Endothelial cell of umbilical vein (primary cell): Measurements from ENCODE around the gene BCAS4. TPM values are rescaled to one million over a fixed set of nuclear protein-coding genes. Genes with fewer than 3 reads are reported as not detected.
"Not testable (repeated sequence)": the region's sequence is repeated elsewhere in the genome, so short reads cannot be mapped to it uniquely, and the experiment has no call there.

Experiments used
- BruUV-seq: library from RNA; stranded (reverse); fragments of 400-500 nt; replicated peaks from 2 replicates; lab custom pipeline; 2021; lab: Mats Ljungman, UMichigan
- CTCF ChIA-PET: fragments of 300-600, 350-600 bp; sonication (Branson Sonifier 250); formaldehyde crosslinking; loops from one replicate; lab custom pipeline; 2021; ENCODE audit warnings: antibody characterized with exemption, inconsistent platforms; lab: Charles Lee
- POLR2A ChIA-PET: fragments of 300-600, 350-600 bp; sonication (Branson Sonifier 250); formaldehyde crosslinking; loops from one replicate; lab custom pipeline; 2021; ENCODE audit warnings: antibody characterized with exemption, inconsistent platforms; lab: Charles Lee
- DNase-seq: peaks from one replicate; pipeline ENCODE4 v3.0.0-alpha.2; 2011; ENCODE audit warnings: low read depth, low spot score
- FAIRE-seq: peaks from 2 replicates; lab custom pipeline; 2011; peaks lifted over from hg19 to GRCh38; lab: Jason Lieb, UNC
- H2AFZ ChIP-seq: 2 replicates; pipeline ENCODE4 v1.6.0; 2012; ENCODE audit warnings: low read depth, low read length, control low read depth, inconsistent platforms
- H3K27ac ChIP-seq: 2 replicates; pipeline ENCODE4 v1.5.1; 2011; ENCODE audit warnings: low read depth, mild to moderate bottlenecking, control low read depth, low read length, moderate library complexity; ENCODE audit not compliant: insufficient read depth
- H3K27me3 ChIP-seq, 2 experiments: 2 replicates each; pipeline versions ENCODE4 v1.6.0 to v1.6.1; 2011; ENCODE audit warnings: low read length in 2 of 2, mixed read lengths in 1 of 2; ENCODE audit not compliant: control insufficient read depth in 2 of 2, insufficient read depth in 2 of 2
- H3K36me3 ChIP-seq, 2 experiments: 2 replicates in 1 of 2; 3 replicates in 1 of 2; pipeline ENCODE4 v1.5.1; 2011; ENCODE audit warnings: low read length in 2 of 2, mild to moderate bottlenecking in 1 of 2, moderate library complexity in 1 of 2; ENCODE audit not compliant: control insufficient read depth in 2 of 2, insufficient read depth in 2 of 2; ENCODE audit errors: extremely low read depth in 1 of 2
- H3K4me1 ChIP-seq: 3 replicates; pipeline ENCODE4 v1.5.1; 2011; ENCODE audit warnings: mild to moderate bottlenecking, low read length; ENCODE audit not compliant: control insufficient read depth, insufficient read depth; ENCODE audit errors: extremely low read depth
- H3K4me2 ChIP-seq: 2 replicates; pipeline ENCODE4 v1.6.1; 2011; ENCODE audit warnings: low read length, control low read depth, mixed read lengths; ENCODE audit not compliant: insufficient read depth
- H3K4me3 ChIP-seq, 3 experiments: fragments of 200-600 bp in 1 of 3; sonication (generic), shearing (Covaris generic) in 1 of 3; replicated peaks in 1 of 3; 2 replicates each; pipeline ENCODE4 v1.5.1; 2011 to 2016; ENCODE audit warnings: control low read depth in 3 of 3, low read length in 3 of 3, mild to moderate bottlenecking in 2 of 3, inconsistent platforms in 1 of 3, low read depth in 1 of 3, moderate library complexity in 1 of 3; ENCODE audit not compliant: insufficient read depth in 1 of 3
- H3K79me2 ChIP-seq: 2 replicates; pipeline ENCODE4 v1.6.0; 2012; ENCODE audit warnings: low read length, inconsistent platforms; ENCODE audit not compliant: control insufficient read depth, insufficient read depth
- H3K9ac ChIP-seq: replicated peaks from 2 replicates; pipeline ENCODE3; 2011; ENCODE audit warnings: low read length, control low read depth; ENCODE audit not compliant: insufficient read depth; ENCODE audit errors: extremely low read depth
- H3K9me1 ChIP-seq: replicated peaks from 3 replicates; pipeline ENCODE4 v1.6.0; 2011; ENCODE audit warnings: mild to moderate bottlenecking, low read length; ENCODE audit not compliant: control insufficient read depth, insufficient read depth; ENCODE audit errors: extremely low read depth
- H3K9me3 ChIP-seq: replicated peaks from 2 replicates; pipeline ENCODE4 v1.5.1; 2012; ENCODE audit warnings: low read length, inconsistent platforms; ENCODE audit not compliant: control insufficient read depth, insufficient read depth
- H4K20me1 ChIP-seq: replicated peaks from 2 replicates; pipeline ENCODE3; 2011; ENCODE audit warnings: mild to moderate bottlenecking, low read length; ENCODE audit not compliant: control insufficient read depth, insufficient read depth; ENCODE audit errors: extremely low read depth
- EZH2 ChIP-seq: IDR thresholded peaks from 2 replicates; pipeline ENCODE4 v1.6.1; 2012; ENCODE audit warnings: borderline replicate concordance, low read depth, mild to moderate bottlenecking, moderate library complexity, low read length, inconsistent platforms; ENCODE audit not compliant: severe bottlenecking
- FOS ChIP-seq: IDR thresholded peaks from 2 replicates; pipeline ENCODE4 v1.6.1; 2011; ENCODE audit warnings: mild to moderate bottlenecking, low read length, moderate library complexity, borderline replicate concordance; ENCODE audit not compliant: insufficient read depth
- GATA2 ChIP-seq: IDR thresholded peaks from 2 replicates; pipeline ENCODE4 v1.7.0; 2011; ENCODE audit warnings: low read depth, mild to moderate bottlenecking, moderate library complexity, mixed read lengths, low read length; ENCODE audit not compliant: insufficient read length, insufficient read depth
- JUN ChIP-seq: IDR thresholded peaks from 2 replicates; pipeline ENCODE4 v1.6.1; 2011; ENCODE audit warnings: borderline replicate concordance, low read depth; ENCODE audit not compliant: insufficient read length, insufficient read depth
- MYC ChIP-seq: IDR thresholded peaks from one replicate; pipeline ENCODE4 v1.6.1; 2011; ENCODE audit warnings: mild to moderate bottlenecking, low read depth, low read length
- POLR2A ChIP-seq: IDR thresholded peaks from 2 replicates; pipeline ENCODE4 v1.6.1; 2012; ENCODE audit warnings: low read depth, mild to moderate bottlenecking, control low read depth, low read length
- POLR2AphosphoS5 ChIP-seq: IDR thresholded peaks from 2 replicates; pipeline ENCODE4 v1.6.1; 2012; ENCODE audit warnings: low read depth, mild to moderate bottlenecking, control low read depth, low read length, moderate library complexity; ENCODE audit not compliant: insufficient read depth
- dilution Hi-C: fragments of 300-500 bp; cut with MboI; formaldehyde crosslinking; loops from one replicate; pipeline ENCODE4 v1.15.0; 2019; ENCODE audit warnings: low sequenced_read_pairs; ENCODE audit not compliant: extremely low pct_ligation_motif_present
- intact Hi-C: fragments of 100-400 bp; cut with micrococcal nuclease; formaldehyde crosslinking; loops from one replicate; pipeline ENCODE4 v1.10.0; 2022
- polyA plus RNA-seq, 4 experiments: library from polyadenylated mRNA; depleted of rRNA in 3 of 4; stranded (reverse) in 3 of 4; unstranded in 1 of 4; fragments of >200 nt; gene quantifications; 2 replicates each; pipeline versions ENCODE4 v1.2.1 to v1.2.3, GENCODE V29; 2011 to 2012; ENCODE audit warnings: missing spikeins in 1 of 4
- total RNA-seq: library from RNA; stranded (reverse); gene quantifications from 2 replicates; pipeline ENCODE4 v1.2.3, GENCODE V29; 2021
- TF ChIP-seq, protein P1 (sequence below): IDR thresholded peaks from 2 replicates; pipeline ENCODE4 v1.6.1; 2011; ENCODE audit not compliant: insufficient read depth, insufficient read length
- TF ChIP-seq, protein P2 (sequence below), 2 donors: IDR thresholded peaks; 1 replicate in 1 of 2; 2 replicates in 1 of 2; pipeline ENCODE4 v1.5.1; 2011; ENCODE audit warnings: low read length in 2 of 2, mild to moderate bottlenecking in 2 of 2, moderate library complexity in 2 of 2, control low read depth in 1 of 2, inconsistent platforms in 1 of 2, low read depth in 1 of 2; ENCODE audit not compliant: insufficient read depth in 1 of 2; ENCODE audit errors: extremely low read depth in 1 of 2

BCAS4 gene
- total and polyA plus RNA-seq, 2 donors (not counting 3 experiments of a cell fraction or from before 2014, with no cell fraction given): 1.0 to 1.5 TPM

DNA sequence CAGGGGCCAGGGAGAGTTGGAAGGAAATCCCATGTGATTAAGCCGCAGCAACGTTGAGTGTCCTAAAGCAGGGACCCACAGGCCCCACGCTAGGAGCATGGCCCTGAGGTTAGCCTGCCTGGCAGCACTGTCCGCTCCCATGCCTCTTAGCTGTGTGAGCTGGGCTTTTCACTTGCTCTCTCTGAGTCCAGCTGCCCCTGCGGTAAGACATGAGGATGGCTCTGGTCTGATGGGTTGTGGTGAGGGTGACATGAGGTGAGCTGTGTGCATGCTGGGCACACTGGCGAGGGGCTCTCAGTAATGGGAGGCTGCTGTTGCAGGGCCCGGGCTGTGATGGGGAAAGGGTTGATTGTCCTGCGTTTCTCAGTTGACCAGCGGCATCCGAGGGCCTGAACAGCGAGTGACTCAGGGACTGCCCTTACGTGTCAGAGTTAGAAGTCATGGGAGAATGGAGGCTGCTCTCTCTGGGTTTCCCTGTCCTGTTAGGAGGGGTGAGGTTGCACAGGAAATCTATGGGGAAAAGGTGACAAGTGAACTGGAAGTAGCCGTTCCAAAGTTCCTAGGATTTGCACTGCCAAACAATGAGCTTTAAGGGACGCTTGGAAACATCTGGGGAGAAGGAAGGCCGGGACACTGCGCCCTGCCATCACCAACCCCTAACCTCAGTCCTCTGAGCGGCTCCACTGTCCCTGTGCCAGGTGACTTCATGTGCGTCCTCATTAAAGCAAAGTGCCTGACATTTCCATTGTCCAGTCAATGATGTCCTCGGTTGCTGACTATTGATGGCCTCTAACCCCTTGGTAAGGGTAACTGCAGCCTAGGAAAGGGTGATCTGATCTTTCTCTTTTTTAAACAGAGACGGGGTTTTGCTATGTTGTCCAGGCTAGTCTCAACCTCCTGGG lies 85.0 kb downstream of the BCAS4 start:
- dilution Hi-C loops: no loop called here
- TF ChIP-seq, protein P1, sequence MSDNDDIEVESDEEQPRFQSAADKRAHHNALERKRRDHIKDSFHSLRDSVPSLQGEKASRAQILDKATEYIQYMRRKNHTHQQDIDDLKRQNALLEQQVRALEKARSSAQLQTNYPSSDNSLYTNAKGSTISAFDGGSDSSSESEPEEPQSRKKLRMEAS: no peak
- TF ChIP-seq FOS (no peak), POLR2AphosphoS5 (no peak), POLR2A (no peak), MYC (no peak), GATA2 (no peak), JUN (no peak), EZH2 (no peak)
- TF ChIP-seq, protein P2, sequence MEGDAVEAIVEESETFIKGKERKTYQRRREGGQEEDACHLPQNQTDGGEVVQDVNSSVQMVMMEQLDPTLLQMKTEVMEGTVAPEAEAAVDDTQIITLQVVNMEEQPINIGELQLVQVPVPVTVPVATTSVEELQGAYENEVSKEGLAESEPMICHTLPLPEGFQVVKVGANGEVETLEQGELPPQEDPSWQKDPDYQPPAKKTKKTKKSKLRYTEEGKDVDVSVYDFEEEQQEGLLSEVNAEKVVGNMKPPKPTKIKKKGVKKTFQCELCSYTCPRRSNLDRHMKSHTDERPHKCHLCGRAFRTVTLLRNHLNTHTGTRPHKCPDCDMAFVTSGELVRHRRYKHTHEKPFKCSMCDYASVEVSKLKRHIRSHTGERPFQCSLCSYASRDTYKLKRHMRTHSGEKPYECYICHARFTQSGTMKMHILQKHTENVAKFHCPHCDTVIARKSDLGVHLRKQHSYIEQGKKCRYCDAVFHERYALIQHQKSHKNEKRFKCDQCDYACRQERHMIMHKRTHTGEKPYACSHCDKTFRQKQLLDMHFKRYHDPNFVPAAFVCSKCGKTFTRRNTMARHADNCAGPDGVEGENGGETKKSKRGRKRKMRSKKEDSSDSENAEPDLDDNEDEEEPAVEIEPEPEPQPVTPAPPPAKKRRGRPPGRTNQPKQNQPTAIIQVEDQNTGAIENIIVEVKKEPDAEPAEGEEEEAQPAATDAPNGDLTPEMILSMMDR (IDR thresholded peaks at IDR 0.05; ENCODE audit: extremely low read depth in 1 of 2, insufficient read depth in 1 of 2, low read depth in 1 of 2, low read length in 2 of 2): no peak
- Histone ChIP-seq H3K4me1 (no peaks in the 10 kb centered on the region), H3K27me3 (no peaks in the 10 kb centered on the region), H2AFZ (no peak overlapping the region), H3K4me2 (no peak overlapping the region), H3K9me3 (no peaks in the 10 kb centered on the region), H3K79me2 (no peaks in the 10 kb centered on the region), H3K9me1 (no peaks in the 10 kb centered on the region), H3K9ac (no peak overlapping the region), H3K36me3 (no peaks in the 10 kb centered on the region), H3K27ac (no peak overlapping the region), H4K20me1 (no peaks in the 10 kb centered on the region), H3K4me3 (no peak overlapping the region)
- no peak for FAIRE-seq
- no peak for DNase-seq
- BruUV-seq: no TSS peak
- CTCF ChIA-PET: interaction anchor here (0.7 to 1.9 kb wide), 3 partner anchors 49 to 87 kb away, joined by 3 to 5 read pairs (median 4); no protein-coding TSS in a partner anchor
- intact Hi-C loops: no loop called here
- POLR2A ChIA-PET: no interaction called here

DNA sequence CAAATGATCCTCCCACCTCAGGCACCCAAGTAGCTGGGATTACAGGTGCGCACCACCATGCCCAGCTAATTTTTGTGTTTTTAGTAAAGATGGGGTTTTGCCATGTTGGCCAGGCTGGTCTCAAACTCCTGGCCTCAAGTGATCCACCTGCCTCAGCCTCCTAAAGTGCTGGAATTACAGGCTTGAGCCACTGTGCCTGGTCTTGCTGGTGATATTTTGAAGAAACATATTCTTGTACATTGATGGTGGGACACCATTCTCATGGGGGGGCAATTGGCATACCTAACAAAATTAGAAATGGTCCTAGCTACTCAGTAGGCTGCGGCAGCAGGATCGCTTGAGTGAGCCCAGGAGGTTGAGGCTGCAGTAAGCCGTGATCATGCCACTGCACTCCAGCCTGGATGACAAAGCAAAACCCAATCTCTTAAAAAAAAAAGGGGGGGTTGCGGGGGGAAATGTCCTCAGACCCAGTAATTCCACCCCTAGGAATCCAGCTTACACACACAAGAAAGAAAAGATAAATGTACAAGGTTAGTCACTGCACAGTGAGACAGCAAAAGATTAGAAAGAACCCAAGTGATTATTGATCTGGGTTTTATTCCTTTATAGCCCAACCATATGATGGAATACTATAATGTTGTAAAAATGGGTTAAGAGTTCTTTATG lies 87.0 kb downstream of the BCAS4 start:
- H3K4me2 ChIP-seq, POLR2A ChIA-PET: not testable (repeated sequence)

More for the DNA sequence above, 87.0 kb downstream of the BCAS4 start:
- H2AFZ ChIP-seq, intact Hi-C loops, H3K9ac ChIP-seq, H3K27ac ChIP-seq, H3K27me3 ChIP-seq, DNase-seq, H4K20me1 ChIP-seq, H3K9me1 ChIP-seq, H3K36me3 ChIP-seq, H3K79me2 ChIP-seq, dilution Hi-C loops, BruUV-seq, H3K4me1 ChIP-seq, H3K9me3 ChIP-seq, FAIRE-seq, H3K4me3 ChIP-seq: not testable (repeated sequence)
- CTCF ChIA-PET: interaction anchor here (1.9 to 2.5 kb wide), 2 partner anchors 13 to 47 kb away, joined by 4 to 8 read pairs; no protein-coding TSS in a partner anchor
